Right lobe of liver (tissue), 6 donors: ENCODE data around the gene ETHE1. TPM values are rescaled to one million over a fixed set of nuclear protein-coding genes. Genes with fewer than 3 reads are reported as not detected.
A peak's percentile ranks its signal among the peaks of the same experiment; 100 is the strongest.

Experiments used
- ATAC-seq, 4 donors: fragments of 200-7000 bp; cut with Tn5 transposase; one replicate each; pipeline ENCODE4 v1.9.1; 2020; ENCODE audit warnings: mild to moderate bottlenecking in 4 of 4, moderate library complexity in 4 of 4
- DNase-seq, 3 donors: peaks; one replicate each; pipeline ENCODE4 v3.0.0-alpha.2; 2020
- H3K27ac ChIP-seq, 3 donors: fragments of 200-600 bp; one replicate each; pipeline ENCODE4 v1.8.0; 2022
- H3K27me3 ChIP-seq, 2 donors: fragments of 200-600 bp; one replicate each; pipeline ENCODE4 v1.8.0; 2022
- H3K36me3 ChIP-seq, 4 donors: fragments of 200-600 bp; sonication (generic) in 1 of 4; one replicate each; pipeline versions ENCODE4 v1.5.1 to v1.8.0; 2017 to 2022; ENCODE audit warnings: control low read depth in 1 of 4
- H3K4me1 ChIP-seq, 4 donors: fragments of 200-600 bp; sonication (generic) in 1 of 4; one replicate each; pipeline versions ENCODE4 v1.5.1 to v1.8.0; 2017 to 2022; ENCODE audit warnings: control low read depth in 1 of 4
- H3K4me3 ChIP-seq, 3 donors: fragments of 200-600 bp; one replicate each; pipeline ENCODE4 v1.8.0; 2022
- H3K9me3 ChIP-seq, 4 donors: fragments of 200-600 bp; sonication (generic) in 1 of 4; one replicate each; pipeline versions ENCODE4 v1.5.1 to v1.8.0; 2017 to 2022; ENCODE audit warnings: control low read depth in 1 of 4
- CTCF ChIP-seq, 4 donors: fragments of 200-600 bp in 3 of 4; fragments of 450-650 bp in 1 of 4; IDR thresholded peaks; one replicate each; pipeline versions ENCODE4 v1.5.1 to v1.8.0; 2016 to 2022; ENCODE audit warnings: antibody characterized with exemption in 4 of 4, mild to moderate bottlenecking in 2 of 4
- POLR2A ChIP-seq: fragments of 450-650 bp; IDR thresholded peaks from one replicate; pipeline ENCODE4 v1.6.1; 2017; ENCODE audit warnings: antibody characterized with exemption, mild to moderate bottlenecking
- WGBS: methylation state at CpG from one replicate; pipeline ENCODE4 v1.1.6; 2018; ENCODE audit warnings: low coverage, low lambda C conversion rate; ENCODE audit not compliant: insufficient coverage; ENCODE audit errors: missing lambda C conversion rate; 5-methylcytosine and 5-hydroxymethylcytosine counted together
- intact Hi-C, 2 donors: fragments of 100-400 bp; cut with DNase I; formaldehyde crosslinking; loops; one replicate each; pipeline versions ENCODE4 v1.11.2 to v1.14.1; 2022
- total RNA-seq, 6 experiments: library from RNA; depleted of rRNA in 2 of 6; stranded (reverse); fragments of >200 nt in 2 of 6; fragmentation: NEBNext Ultra II Directional in 3 of 6; extraction: Animal tissue kit (Norgen Biotek cat#: 25700) in 3 of 6; gene quantifications; one replicate each; pipeline versions ENCODE4 v1.1.0 to v1.2.4, GENCODE V29; 2016 to 2023
- donor health status: DM: no; HTN: yes; CAD: no.
- donor health status: DM: no; HTN: no; CAD: no.
- donor health status: DM: no; HTN: no; CAD: no.
- donor health status: DM: no; HTN: yes; CAD: no.
- donor health status: DM: no; HTN: yes; CAD: no.

The ETHE1 gene
- total RNA-seq, 6 experiments from 2014 or later: 26.4 to 60.8 (median 46.3) TPM

GRCh38 chr19:43467276-43467675 is 59.7 kb downstream of the ETHE1 start:
- no peak for DNase-seq
- Histone ChIP-seq H3K27me3 (no peaks in the 10 kb centered on the region), H3K27ac (no peak overlapping the region), H3K4me1 (peaks cover 0 to 11% (median 3%) of the 10 kb centered on the region in 4 donors), H3K36me3 (no peaks in the 10 kb centered on the region), H3K4me3 (no peak overlapping the region), H3K9me3 (no peaks in the 10 kb centered on the region)
- TF ChIP-seq CTCF (IDR thresholded peaks at IDR 0.05) (no peak), POLR2A (no peak)
- ATAC-seq: no peak
- intact Hi-C loops: no loop called here
- WGBS: 81% methylated on average over 6 of the region's 6 CpGs

GRCh38 chr19:43466793-43467192 is 60.2 kb downstream of the ETHE1 start:
- no peaks in the 10 kb centered on the region for H3K27me3 ChIP-seq
- H3K4me1 ChIP-seq: peaks cover 0 to 11% (median 3%) of the 10 kb centered on the region in 4 donors
- no peak overlapping the region for H3K27ac ChIP-seq
- 89% methylated on average over 1 of the region's 1 CpG for WGBS
- intact Hi-C loops: no loop called here
- no peaks in the 10 kb centered on the region for H3K36me3 ChIP-seq
- H3K9me3 ChIP-seq: no peaks in the 10 kb centered on the region
- TF ChIP-seq POLR2A (no peak), CTCF (IDR thresholded peaks at IDR 0.05) (no peak)
- ATAC-seq (no peak), DNase-seq (no peak)
- H3K4me3 ChIP-seq: no peak overlapping the region

GRCh38 chr19:43465468-43466120 is 61.4 kb downstream of the ETHE1 start, which contains the start of gene LYPD3:
TSS of gene LYPD3 (minus strand) at chr19:43465608. CDS start at chr19:43465571, 37 bp downstream.
- Histone ChIP-seq H3K4me1 (peaks cover 0 to 11% (median 3%) of the 10 kb centered on the region in 4 donors), H3K36me3 (no peaks in the 10 kb centered on the region), H3K9me3 (no peaks in the 10 kb centered on the region), H3K4me3 (peak within 1 kb of the TSS in 2 of 3 donors; percentile 71 to 82), H3K27ac (peak within 1 kb of the TSS in 1 of 3 donors; percentile 24), H3K27me3 (no peaks in the 10 kb centered on the region)
- WGBS: 42% methylated on average over 7 of the region's 24 CpGs
- intact Hi-C loops: no loop called here
- peak in 1 of 3 donors; percentile 40 for DNase-seq
- no peak for TF ChIP-seq POLR2A
- TF ChIP-seq CTCF (IDR thresholded peaks at IDR 0.05): no peak
- ATAC-seq: no peak

- H3K9me3 ChIP-seq: no peaks in the 10 kb centered on the region
- intact Hi-C loops: no loop called here
- peak overlapping the region; percentile 24 to 69 (median 28) for H3K27ac ChIP-seq
- H3K27me3 ChIP-seq: no peaks in the 10 kb centered on the region
- H3K4me3 ChIP-seq: peak overlapping the region; percentile 51 to 82 (median 71)
- peak; percentile 74 to 81 (median 76) for DNase-seq
- peaks cover 0 to 11% (median 3%) of the 10 kb centered on the region in 4 donors for H3K4me1 ChIP-seq
- ATAC-seq: peak; percentile 42 to 56 (median 50)
- 6% methylated on average over 6 of the region's 33 CpGs for WGBS
- no peaks in the 10 kb centered on the region for H3K36me3 ChIP-seq
- TF ChIP-seq CTCF (IDR thresholded peaks at IDR 0.05): no peak
- no peak for TF ChIP-seq POLR2A
These were observed 62.7 kb downstream of the ETHE1 start for GRCh38 chr19:43464134-43464775.
